Stimulated activated naive CD8-positive, alpha-beta T cell treated with anti-CD3 and anti-CD28 coated beads, Interleukin-15, Interleukin-2, amounts not matched to agents 100 U/mL and 50 U/mL, for 24 hours (primary cell): Measurements from ENCODE around the gene ELOVL1.
A peak's percentile ranks its signal among the peaks of the same experiment; 100 is the strongest.
"Not testable (repeated sequence)": the region's sequence is repeated elsewhere in the genome, so short reads cannot be mapped to it uniquely, and the experiment has no call there.

Experiments
- ATAC-seq: fragments of 150-1000 bp; cut with Tn5 transposase; one replicate; pipeline ENCODE4 v1.10.0; 2021
- DNase-seq: peaks from one replicate; pipeline ENCODE4 v3.0.0; 2021

Gene ELOVL1

GRCh38 chr1:43381612-43382011, 13.8 kb upstream of the ELOVL1 start:
- ATAC-seq = no peak
- no peak for DNase-seq

DNA sequence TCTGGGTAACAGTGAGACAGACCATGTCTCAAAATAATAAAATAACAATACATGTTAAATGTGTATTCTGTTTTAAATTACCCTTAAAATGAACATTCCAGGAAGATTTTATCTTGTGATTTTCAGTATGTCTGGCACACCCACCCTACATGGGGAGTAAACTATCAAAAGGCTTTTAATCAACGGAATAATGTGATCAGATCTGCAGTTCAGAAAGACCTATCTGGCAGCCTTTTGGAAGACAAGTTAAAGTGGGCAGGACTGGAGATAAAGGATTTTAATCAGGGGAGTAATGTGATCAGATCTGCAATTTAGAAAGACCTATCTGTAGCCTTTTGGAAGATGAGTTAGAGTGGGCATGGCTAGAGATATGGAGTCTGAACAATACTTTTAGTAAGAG, 11.7 kb upstream of the ELOVL1 start:
- no peak for ATAC-seq

GRCh38 chr1:43377831-43378230, 10.0 kb upstream of the ELOVL1 start:
- DNase-seq (no peak), ATAC-seq (no peak)

More for the DNA sequence above, 11.7 kb upstream of the ELOVL1 start:
- no peak for DNase-seq

DNA sequence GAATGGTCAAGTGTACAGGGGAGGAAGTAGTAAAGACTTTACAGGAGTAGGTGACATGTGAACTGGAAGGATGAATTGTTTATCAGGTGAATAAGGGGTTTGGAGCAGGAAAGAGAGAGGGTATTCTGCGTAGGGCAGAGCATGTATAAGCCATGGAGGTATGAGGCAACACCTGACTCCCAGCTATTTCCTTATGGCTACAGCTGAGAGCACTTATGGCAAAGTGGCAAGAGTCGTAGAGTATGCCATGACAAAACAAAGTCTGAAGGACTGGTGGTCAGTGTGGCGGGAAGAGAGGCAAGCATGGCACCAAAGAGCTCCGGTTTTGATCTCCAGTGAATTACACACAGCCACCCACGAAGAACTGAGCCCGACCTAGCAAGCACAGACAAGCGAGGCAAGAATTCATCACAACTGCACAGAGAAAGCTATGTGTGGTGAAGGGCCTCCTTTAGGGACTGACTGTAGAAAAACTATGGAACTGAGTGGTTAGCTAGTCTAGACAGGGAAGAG, 9.0 kb upstream of the ELOVL1 start:
- ATAC-seq = no peak
- DNase-seq = no peak

- DNase-seq = no peak
Measured at GRCh38 chr1:43373066-43373940, 5.5 kb upstream of the ELOVL1 start.

GRCh38 chr1:43372172-43372571, 4.4 kb upstream of the ELOVL1 start:
- ATAC-seq = no peak

More at GRCh38 chr1:43373066-43373940, 5.5 kb upstream of the ELOVL1 start:
- no peak for ATAC-seq

DNA sequence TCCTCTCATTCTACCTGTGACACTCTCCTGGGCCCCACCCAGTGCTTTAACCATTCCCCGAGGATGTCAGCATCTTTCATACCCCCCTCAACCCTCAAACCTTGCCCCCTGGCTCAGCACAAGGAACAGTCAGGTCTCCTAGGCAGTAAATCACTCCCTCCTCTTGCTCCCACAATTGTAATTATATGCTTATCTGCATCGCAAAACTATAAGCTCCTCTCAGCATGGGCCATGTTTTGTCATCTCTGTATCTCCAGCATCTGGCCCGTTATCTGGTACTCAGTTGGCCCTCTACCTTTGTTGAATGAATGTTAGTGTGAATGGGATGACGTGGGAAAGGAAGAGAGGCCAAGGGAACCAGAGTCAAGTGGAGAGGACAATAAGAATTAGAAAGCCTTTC, 2.8 kb upstream of the ELOVL1 start:
- no peak for DNase-seq

More at GRCh38 chr1:43372172-43372571, 4.4 kb upstream of the ELOVL1 start:
- DNase-seq = no peak

DNA sequence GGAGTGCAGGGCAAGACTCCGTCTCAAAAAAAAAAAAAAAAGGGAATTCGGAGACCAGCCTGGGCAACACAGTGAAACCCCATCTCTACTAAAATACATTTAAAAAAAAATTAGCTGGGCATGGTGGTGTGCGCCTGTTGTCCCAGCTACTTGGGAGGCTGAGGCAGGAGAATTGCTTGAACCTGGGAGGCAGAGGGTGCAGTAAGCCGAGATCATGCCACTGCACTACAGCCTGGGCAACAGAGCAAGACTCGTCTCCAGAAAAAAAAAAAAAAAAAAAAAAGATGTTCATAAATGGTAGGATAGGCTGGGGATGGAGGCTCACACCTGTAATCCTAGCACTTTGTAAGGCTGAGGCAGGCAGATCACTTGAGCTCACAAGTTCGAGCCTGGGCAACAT, 2.0 kb upstream of the ELOVL1 start:
- DNase-seq, ATAC-seq: not testable (repeated sequence)

More for the DNA sequence above, 2.8 kb upstream of the ELOVL1 start:
- no peak for ATAC-seq

GRCh38 chr1:43368646-43369020, 822 bp upstream of the ELOVL1 start:
- DNase-seq (no peak), ATAC-seq (no peak)

DNA sequence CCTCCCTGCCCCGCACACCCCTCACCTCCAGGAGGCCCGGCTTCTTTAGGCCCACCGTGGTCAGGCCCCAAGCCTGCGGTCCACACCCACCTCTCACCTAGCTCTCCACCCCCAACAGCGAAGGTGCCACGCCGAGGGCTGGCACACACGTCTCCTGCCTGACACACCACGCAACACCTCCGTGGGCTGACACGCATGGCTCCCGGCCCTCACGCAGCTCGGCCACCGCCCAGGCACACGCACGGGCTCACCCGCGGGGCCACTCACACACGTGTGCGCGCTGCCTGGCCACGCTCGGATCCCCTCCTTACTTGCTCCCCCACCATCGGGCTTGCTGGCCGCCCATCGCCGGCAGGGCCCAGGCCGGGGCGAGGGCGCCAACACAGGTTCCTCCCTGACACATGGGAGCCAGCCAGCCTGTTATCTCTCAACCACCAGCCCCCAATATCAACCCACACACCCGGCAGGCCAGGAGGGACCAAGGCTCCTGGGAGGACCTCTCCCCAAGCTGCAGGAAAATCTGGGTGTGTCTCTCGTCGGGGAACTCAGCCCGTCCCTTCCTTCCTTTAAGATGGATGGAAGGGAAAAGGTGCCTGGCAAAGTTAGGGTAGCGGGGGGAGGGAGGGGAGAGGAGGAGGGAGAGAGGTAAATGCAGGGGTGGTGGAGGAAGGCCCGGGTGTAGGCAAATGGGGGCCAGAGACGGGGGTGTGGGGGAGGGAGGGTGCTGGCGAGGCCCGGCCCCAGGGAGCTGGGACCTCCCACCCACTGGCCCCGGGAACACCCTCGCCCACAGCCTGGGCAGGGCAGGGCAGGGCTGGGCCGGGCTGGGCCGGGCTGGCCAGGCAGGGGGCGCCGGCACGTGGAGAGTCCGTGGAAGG, 546 bp downstream of the ELOVL1 start:
- peak; percentile 60 for ATAC-seq
- DNase-seq = peak; percentile 42

GRCh38 chr1:43366601-43367025, 1.2 kb downstream of the ELOVL1 start:
- DNase-seq = no peak

DNA sequence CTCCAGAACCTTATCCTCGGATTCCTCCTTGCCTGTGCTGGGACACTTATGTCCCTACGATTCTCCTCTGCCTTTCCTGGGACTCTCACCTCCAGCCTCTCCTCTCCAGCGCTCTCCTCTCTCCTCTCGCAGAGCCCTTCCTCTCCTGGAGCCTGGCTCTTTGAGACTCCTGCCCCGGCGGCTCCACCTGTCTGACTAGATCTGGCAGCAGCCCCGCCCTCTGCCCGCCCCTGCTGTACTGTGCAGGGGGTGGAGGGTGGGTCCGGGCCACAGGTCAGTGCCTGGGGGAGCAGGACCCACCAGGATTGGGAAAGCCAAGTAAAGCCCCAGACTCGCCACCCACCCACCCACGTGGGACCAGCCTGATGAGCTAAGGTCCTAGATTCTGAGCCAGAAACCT, 1.6 kb downstream of the ELOVL1 start:
- ATAC-seq (no peak), DNase-seq (peak; percentile 34)

More at GRCh38 chr1:43366601-43367025, 1.2 kb downstream of the ELOVL1 start:
- no peak for ATAC-seq

DNA sequence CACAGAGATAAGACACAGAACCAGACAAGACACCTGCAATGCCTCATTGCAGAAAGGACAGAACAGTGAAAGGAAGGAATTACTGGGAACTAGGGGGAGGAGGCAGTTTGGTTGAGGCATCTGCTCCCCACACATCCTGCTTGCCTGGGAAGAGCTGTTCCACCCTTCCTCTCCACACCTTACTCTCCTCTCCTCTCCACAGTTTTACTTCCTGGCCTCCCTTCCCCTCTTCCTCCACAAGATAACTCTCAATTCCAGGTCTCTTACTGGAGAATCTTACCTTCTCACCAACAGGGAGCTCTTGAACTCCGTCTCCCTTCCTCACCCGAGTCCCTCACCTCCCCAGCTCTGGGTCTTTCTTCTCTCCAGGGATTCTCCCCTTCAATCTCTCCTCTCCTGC, 2.1 kb downstream of the ELOVL1 start:
- no peak for DNase-seq
- no peak for ATAC-seq

DNA sequence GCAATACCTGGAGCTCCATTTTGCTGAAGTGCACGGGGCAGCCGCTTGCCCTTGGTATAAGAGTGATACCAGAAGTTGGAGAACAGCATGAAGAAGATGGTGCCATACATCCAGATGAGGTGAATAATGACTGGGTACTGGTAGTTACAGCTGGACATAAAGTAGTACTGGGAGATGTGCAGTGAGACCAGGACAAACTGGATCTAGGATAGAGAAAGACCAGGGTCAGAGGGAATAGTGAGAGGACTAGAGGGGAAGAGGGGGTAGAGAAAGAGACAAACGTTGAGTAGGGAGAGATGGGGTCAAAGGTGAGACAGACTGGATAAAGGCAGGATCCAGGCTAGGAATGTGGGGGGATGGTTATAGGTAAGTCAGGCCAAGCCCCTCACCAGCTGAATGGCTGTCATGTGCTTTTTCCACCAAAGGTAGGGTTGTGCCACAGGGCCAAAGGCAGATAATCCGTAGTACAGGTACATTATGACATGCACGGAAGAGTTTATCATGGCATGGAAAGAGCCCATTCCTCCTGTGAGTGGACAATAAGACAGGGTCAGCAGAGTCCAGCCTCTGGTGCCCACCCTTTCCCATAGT, 3.8 kb downstream of the ELOVL1 start:
- ATAC-seq = no peak
- no peak for DNase-seq

DNA sequence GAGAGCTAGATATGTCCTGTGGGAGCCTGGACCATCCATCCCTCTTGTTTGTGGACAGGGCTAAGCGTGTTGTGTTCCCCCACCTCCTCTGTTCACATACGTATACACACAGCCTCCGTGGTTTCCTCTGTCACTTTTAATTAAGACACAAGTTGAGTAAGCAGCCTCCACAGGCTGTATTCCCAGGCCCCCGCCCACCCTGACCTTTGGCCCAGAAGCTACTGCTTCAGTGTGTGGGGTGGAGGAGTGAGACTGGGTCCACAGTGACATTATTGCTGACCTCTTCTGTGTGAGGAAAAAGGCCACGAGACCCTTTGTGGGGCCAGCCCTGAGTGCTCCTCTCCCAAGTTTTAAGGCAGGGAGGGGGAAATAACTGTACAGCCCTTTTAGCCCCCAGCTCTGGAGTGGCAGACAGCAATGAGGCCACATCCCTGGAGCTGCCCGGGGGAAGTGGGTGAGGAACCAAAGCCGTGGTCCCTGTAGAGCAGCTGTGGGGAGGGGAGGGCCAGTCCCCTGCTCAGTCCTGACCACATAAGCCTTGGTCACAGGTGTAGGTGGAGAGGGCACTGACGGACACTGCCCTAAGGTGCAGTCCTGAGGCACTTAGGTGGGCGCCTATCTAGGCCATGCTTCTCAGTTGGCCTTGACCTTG, 4.4 kb downstream of the ELOVL1 start:
- DNase-seq = peak; percentile 39

DNA sequence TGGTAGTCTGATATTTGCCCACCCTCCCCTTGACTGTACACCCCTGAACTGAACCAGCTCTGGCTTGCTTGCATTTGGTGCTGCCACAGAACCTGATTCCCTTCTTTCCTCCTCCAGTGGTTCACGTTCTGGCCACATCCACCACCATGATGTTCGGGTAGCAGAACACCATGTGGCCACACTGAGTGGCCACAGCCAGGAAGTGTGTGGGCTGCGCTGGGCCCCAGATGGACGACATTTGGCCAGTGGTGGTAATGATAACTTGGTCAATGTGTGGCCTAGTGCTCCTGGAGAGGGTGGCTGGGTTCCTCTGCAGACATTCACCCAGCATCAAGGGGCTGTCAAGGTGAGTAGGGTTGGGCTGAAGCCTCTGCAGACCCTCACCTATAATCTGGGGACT, 7.2 kb downstream of the ELOVL1 start:
- no peak for ATAC-seq
- no peak for DNase-seq

More for the DNA sequence above, 4.4 kb downstream of the ELOVL1 start:
- ATAC-seq = no peak

DNA sequence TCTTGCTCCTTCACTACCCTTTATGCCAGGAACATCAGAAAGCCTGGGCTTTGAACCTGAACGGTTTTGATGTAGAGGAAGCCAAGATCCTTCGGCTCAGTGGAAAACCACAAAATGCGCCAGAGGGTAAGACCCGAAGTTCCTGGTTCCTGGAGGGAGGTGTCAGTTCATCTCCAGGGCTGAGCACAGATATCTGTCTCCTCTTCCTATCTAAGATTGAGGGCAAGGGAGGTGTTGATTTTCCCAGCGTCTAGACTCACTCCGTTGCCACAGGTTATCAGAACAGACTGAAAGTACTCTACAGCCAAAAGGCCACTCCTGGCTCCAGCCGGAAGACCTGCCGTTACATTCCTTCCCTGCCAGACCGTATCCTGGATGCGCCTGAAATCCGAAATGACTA, 8.1 kb downstream of the ELOVL1 start:
- DNase-seq (no peak), ATAC-seq (no peak)

- peak; percentile 99 for ATAC-seq
Measured at GRCh38 chr1:43358746-43359693, 8.8 kb downstream of the ELOVL1 start, which contains the start of gene CDC20. TSS of gene CDC20 (plus strand) at chr1:43358981. CDS start at chr1:43359216, 235 bp downstream.

GRCh38 chr1:43358121-43358745, 9.6 kb downstream of the ELOVL1 start:
- ATAC-seq = no peak
- DNase-seq = no peak

More at GRCh38 chr1:43358746-43359693, 8.8 kb downstream of the ELOVL1 start, which contains the start of gene CDC20:
- peak; percentile 99 for DNase-seq

DNA sequence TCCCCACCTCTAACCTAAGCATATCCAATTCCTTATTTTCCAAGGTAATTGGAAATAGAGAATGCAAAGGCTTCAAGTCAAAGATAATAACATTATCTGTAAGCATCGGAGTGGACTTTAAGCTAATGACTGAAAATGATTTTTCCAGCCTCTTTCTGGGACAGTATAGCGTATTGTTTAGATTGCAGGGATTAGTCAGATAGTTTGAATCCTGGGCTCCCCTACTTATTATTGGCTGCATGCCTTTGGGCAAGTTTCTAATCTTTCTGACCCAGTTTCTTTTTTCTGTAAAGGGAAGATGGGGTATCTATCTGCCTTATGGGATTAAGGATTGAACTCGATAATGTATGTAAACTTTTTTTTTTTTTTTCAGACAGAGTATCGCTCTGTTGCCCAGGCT, 10.6 kb downstream of the ELOVL1 start:
- ATAC-seq = no peak

More for the DNA sequence above, 10.6 kb downstream of the ELOVL1 start:
- DNase-seq = no peak
